Stomach (tissue), 9 donors: ENCODE measurements around the gene ROS1. TPM values are rescaled to one million over a fixed set of nuclear protein-coding genes. Genes with fewer than 3 reads are reported as not detected.

Experiments used
- DNase-seq, 2 donors: peaks; one replicate each; pipeline versions ENCODE4 v3.0.0 to v3.0.0-alpha.2; 2013 to 2019
- H3K27ac ChIP-seq, 5 donors: fragments of 200-600 bp in 4 of 5; sonication (generic) in 4 of 5; one replicate each; pipeline ENCODE4 v1.5.1; 2013 to 2019; ENCODE audit warnings: mild to moderate bottlenecking in 1 of 5, moderate library complexity in 1 of 5
- H3K27me3 ChIP-seq, 3 donors: fragments of 200-600 bp; sonication (generic); one replicate each; pipeline ENCODE4 v1.5.1; 2017 to 2019; ENCODE audit warnings: mixed run types in 1 of 3
- H3K36me3 ChIP-seq, 4 donors: fragments of 200-600 bp; sonication (generic); 1 replicate in 3 of 4; 2 replicates in 1 of 4; pipeline ENCODE4 v1.5.1; 2016 to 2019
- H3K4me1 ChIP-seq, 4 donors: fragments of 200-600 bp; sonication (generic); one replicate each; pipeline ENCODE4 v1.5.1; 2016 to 2019
- H3K4me3 ChIP-seq, 4 donors: fragments of 200-600 bp; sonication (generic) in 3 of 4; one replicate each; pipeline ENCODE4 v1.5.1; 2016 to 2019; ENCODE audit warnings: mild to moderate bottlenecking in 1 of 4
- H3K9me3 ChIP-seq, 4 donors: fragments of 200-600 bp; sonication (generic); one replicate each; pipeline ENCODE4 v1.5.1; 2016 to 2019
- CTCF ChIP-seq, 7 experiments: fragments of 450-650 bp in 4 of 7; fragments of 200-600 bp in 3 of 7; sonication (generic) in 3 of 7; IDR thresholded peaks; one replicate each; pipeline ENCODE4 v1.5.1; 2016 to 2019; ENCODE audit warnings: antibody characterized with exemption in 7 of 7, control low read depth in 2 of 7, mild to moderate bottlenecking in 1 of 7
- EP300 ChIP-seq: sonication (generic); formaldehyde crosslinking; IDR thresholded peaks from one replicate; pipeline ENCODE4 v1.6.1; 2017; ENCODE audit warnings: antibody characterized with exemption
- POLR2A ChIP-seq, 4 donors: fragments of 450-650 bp; IDR thresholded peaks; one replicate each; pipeline ENCODE4 v1.6.1; 2016; ENCODE audit warnings: antibody characterized with exemption in 4 of 4, control low read depth in 2 of 4, mild to moderate bottlenecking in 1 of 4, moderate library complexity in 1 of 4
- POLR2AphosphoS5 ChIP-seq, 3 donors: sonication (generic); formaldehyde crosslinking; IDR thresholded peaks; one replicate each; pipeline ENCODE4 v1.6.1; 2016; ENCODE audit warnings: antibody characterized with exemption in 3 of 3
- WGBS, 5 donors: extraction: QIAGEN DNeasy Blood & Tissue Kit in 3 of 5; methylation state at CpG; one replicate each; pipeline versions ENCODE4 v1.1.5 to v1.1.7; 2013 to 2018; 5-methylcytosine and 5-hydroxymethylcytosine counted together
- intact Hi-C: fragments of 100-400 bp; cut with DNase I; formaldehyde crosslinking; loops from one replicate; pipeline ENCODE4 v1.15.1; 2023; ENCODE audit warnings: low total_unique reads
- polyA plus RNA-seq, 3 donors: library from polyadenylated mRNA; stranded (reverse); fragments of 200-250 nt; gene quantifications; one replicate each; pipeline ENCODE4 v1.2.3, GENCODE V29; 2013
- total RNA-seq, 5 donors: library from RNA; depleted of rRNA; stranded (reverse); fragments of >200 nt; gene quantifications; one replicate each; pipeline versions ENCODE4 v1.1.0 to v1.2.3, GENCODE V29; 2014 to 2016
- donor health status: healthy with polysubstance abuse.
- donor health status: Bipolar disorder and iron deficiency.
- donor health status: healthy.

ROS1 gene
- total and polyA plus RNA-seq, 8 donors = 0.08 to 4.3 (median 2.1) TPM; not detected in 4

- no peaks in the 10 kb centered on the region for H3K9me3 ChIP-seq
- intact Hi-C loops = no loop called here
- no peaks in the 10 kb centered on the region for H3K36me3 ChIP-seq
- no peak overlapping the region for H3K27ac ChIP-seq
- no peaks in the 10 kb centered on the region for H3K27me3 ChIP-seq
- no peak overlapping the region for H3K4me3 ChIP-seq
- 81 to 92% (median 90%) methylated on average over 1 of the region's 1 CpG for WGBS, 5 donors
- no peak for DNase-seq
- TF ChIP-seq POLR2AphosphoS5 (IDR thresholded peaks at IDR 0.05) = no peak
- TF ChIP-seq EP300 = no peak
- TF ChIP-seq CTCF (IDR thresholded peaks at IDR 0.05) = no peak
- TF ChIP-seq POLR2A (IDR thresholded peaks at IDR 0.05) = no peak
- no peaks in the 10 kb centered on the region for H3K4me1 ChIP-seq
Observed at GRCh38 chr6:117417851-117418250, 7.9 kb downstream of the ROS1 start.

DNA sequence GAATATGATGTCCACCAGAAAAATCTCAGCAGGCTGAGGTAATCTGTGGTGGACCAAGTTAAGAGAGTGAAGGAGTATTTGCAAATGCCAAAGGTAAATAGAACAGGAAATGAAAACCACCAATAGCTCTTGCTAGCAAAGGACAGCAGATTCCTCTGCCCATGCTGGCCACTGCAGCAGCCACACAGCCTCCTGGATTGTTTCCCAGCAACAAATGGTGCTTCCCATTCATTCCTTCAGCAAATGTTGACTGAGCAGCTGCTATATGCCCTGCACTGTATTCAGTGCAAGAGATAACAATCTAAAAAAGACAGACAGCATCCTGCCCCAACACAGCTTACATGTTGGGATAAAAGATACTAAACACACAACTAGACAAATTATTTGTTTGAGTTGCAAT lies 11.0 kb downstream of the ROS1 start:
- H3K9me3 ChIP-seq = no peaks in the 10 kb centered on the region
- TF ChIP-seq POLR2AphosphoS5 (IDR thresholded peaks at IDR 0.05) = no peak
- TF ChIP-seq CTCF (IDR thresholded peaks at IDR 0.05) = no peak
- no peak for TF ChIP-seq EP300
- no peak for TF ChIP-seq POLR2A (IDR thresholded peaks at IDR 0.05)
- peak in 1 of 2 donors; percentile 16 for DNase-seq
- H3K36me3 ChIP-seq = no peaks in the 10 kb centered on the region
- no peak overlapping the region for H3K4me3 ChIP-seq
- H3K27me3 ChIP-seq = no peaks in the 10 kb centered on the region
- no peak overlapping the region for H3K27ac ChIP-seq
- no peaks in the 10 kb centered on the region for H3K4me1 ChIP-seq
- intact Hi-C loops = no loop called here

DNA sequence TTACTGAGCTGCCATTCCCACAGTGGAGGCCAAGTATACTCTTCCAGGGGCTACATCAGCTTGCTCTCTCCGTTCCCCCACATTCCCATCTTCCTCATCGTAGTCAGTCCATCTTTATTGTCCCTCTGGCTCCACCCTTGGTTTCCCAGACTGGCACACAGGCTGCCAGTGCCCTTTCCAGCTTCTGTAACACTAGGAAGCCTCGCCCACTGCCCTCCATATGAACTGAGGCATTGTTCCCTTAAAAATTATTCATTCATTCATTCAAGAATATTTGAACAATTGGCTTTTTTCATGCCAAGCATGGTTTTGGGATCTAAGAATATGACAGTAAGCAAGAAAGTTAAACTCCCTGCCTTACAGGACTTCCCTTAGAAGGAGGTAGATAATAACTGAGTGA lies 14.3 kb downstream of the ROS1 start:
- Histone ChIP-seq H3K4me1 (no peaks in the 10 kb centered on the region), H3K27ac (no peak overlapping the region), H3K9me3 (no peaks in the 10 kb centered on the region), H3K4me3 (no peak overlapping the region), H3K36me3 (no peaks in the 10 kb centered on the region), H3K27me3 (no peaks in the 10 kb centered on the region)
- no peak for TF ChIP-seq CTCF (IDR thresholded peaks at IDR 0.05)
- TF ChIP-seq POLR2AphosphoS5 (IDR thresholded peaks at IDR 0.05) = no peak
- TF ChIP-seq EP300 = no peak
- no peak for TF ChIP-seq POLR2A (IDR thresholded peaks at IDR 0.05)
- DNase-seq = no peak
- 70 to 84% (median 76%) methylated on average over 3 of the region's 3 CpGs for WGBS, 5 donors
- intact Hi-C loops = no loop called here

- H3K9me3 ChIP-seq = no peaks in the 10 kb centered on the region
- 50 to 72% (median 70%) methylated on average over 4 of the region's 4 CpGs for WGBS, 5 donors
- H3K4me3 ChIP-seq = no peak overlapping the region
- TF ChIP-seq EP300 (no peak), POLR2A (IDR thresholded peaks at IDR 0.05) (no peak)
- intact Hi-C loops = no loop called here
- no peaks in the 10 kb centered on the region for H3K27me3 ChIP-seq
- H3K36me3 ChIP-seq = no peaks in the 10 kb centered on the region
- DNase-seq = no peak
- no peak overlapping the region for H3K27ac ChIP-seq
- no peaks in the 10 kb centered on the region for H3K4me1 ChIP-seq
Observed at GRCh38 chr6:117409863-117410262, 15.9 kb downstream of the ROS1 start.

DNA sequence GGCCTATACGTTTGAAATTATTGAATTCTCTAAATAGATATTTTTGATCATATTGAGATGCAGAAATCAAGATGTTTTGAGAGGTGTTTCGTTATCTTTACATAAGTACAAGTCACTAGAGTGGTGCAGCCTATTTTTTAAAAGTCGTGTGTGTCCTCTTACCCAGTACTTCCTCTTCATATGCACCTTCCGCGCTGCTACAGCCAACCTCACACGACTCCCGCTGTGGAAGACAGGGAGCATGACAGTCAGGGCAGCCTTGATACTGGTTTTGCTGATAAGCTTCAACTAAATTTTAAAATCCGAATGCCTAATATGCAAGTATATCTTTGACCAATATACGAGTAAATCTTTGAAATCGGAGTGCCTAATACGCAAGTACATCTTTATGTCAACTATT lies 16.3 kb downstream of the ROS1 start:
- no peaks in the 10 kb centered on the region for H3K27me3 ChIP-seq

More for the DNA sequence above, 16.3 kb downstream of the ROS1 start:
- DNase-seq = no peak
- Histone ChIP-seq H3K4me3 (no peak overlapping the region), H3K9me3 (no peaks in the 10 kb centered on the region), H3K4me1 (no peaks in the 10 kb centered on the region), H3K36me3 (no peaks in the 10 kb centered on the region), H3K27ac (no peak overlapping the region)
- intact Hi-C loops = no loop called here
- 74 to 85% (median 76%) methylated on average over 11 of the region's 11 CpGs for WGBS, 5 donors
- TF ChIP-seq EP300 (no peak), POLR2A (IDR thresholded peaks at IDR 0.05) (no peak), POLR2AphosphoS5 (IDR thresholded peaks at IDR 0.05) (no peak), CTCF (IDR thresholded peaks at IDR 0.05) (no peak)
